T-cell (primary cell): ENCODE data around the gene RBM5. TPM values are rescaled to one million over a fixed set of nuclear protein-coding genes. Genes with fewer than 3 reads are reported as not detected.
A peak's percentile ranks its signal among the peaks of the same experiment; 100 is the strongest.
"Not testable (repeated sequence)": the region's sequence is repeated elsewhere in the genome, so short reads cannot be mapped to it uniquely, and the experiment has no call there.

ENCODE experiments used
- ATAC-seq, 4 experiments: fragments of 200-7000 bp in 3 of 4; fragments of 150-1000 bp in 1 of 4; cut with Tn5 transposase; replicated peaks in 1 of 4; 1 replicate in 3 of 4; 2 replicates in 1 of 4; pipeline ENCODE4 v1.10.0; 2021; ENCODE audit warnings: moderate library complexity in 3 of 4, mild to moderate bottlenecking in 2 of 4, moderate number of reproducible peaks in 1 of 4
- CTCF ChIA-PET, 2 donors: fragments of 300-600 bp; sonication (Branson Sonifier 250); formaldehyde crosslinking; loops; one replicate each; lab custom pipeline; 2022; ENCODE audit warnings: antibody characterized with exemption in 2 of 2; lab: Charles Lee
- POLR2A ChIA-PET, 2 donors: fragments of 300-600 bp; sonication (Branson Sonifier 250); formaldehyde crosslinking; loops; one replicate each; lab custom pipeline; 2022; ENCODE audit warnings: antibody characterized with exemption in 2 of 2; lab: Charles Lee
- DNase-seq, 35 experiments: peaks; one replicate each; pipeline versions ENCODE4 v3.0.0 to v3.0.0-alpha.2; 2013 to 2023
- H3K27ac ChIP-seq: one replicate; pipeline ENCODE4 v1.5.1; 2013; ENCODE audit warnings: low read length
- H3K27me3 ChIP-seq, 2 experiments: replicated peaks in 1 of 2; 1 replicate in 1 of 2; 2 replicates in 1 of 2; pipeline versions ENCODE4 v1.6.1 to v1.7.0; 2013; ENCODE audit warnings: low read length in 1 of 2, mixed read lengths in 1 of 2; ENCODE audit not compliant: control insufficient read depth in 2 of 2, insufficient read depth in 2 of 2; ENCODE audit errors: extremely low read depth in 1 of 2
- H3K36me3 ChIP-seq, 2 donors: 1 replicate in 1 of 2; 2 replicates in 1 of 2; pipeline versions ENCODE4 v1.6.1 to v1.7.0; 2013; ENCODE audit warnings: low read length in 1 of 2; ENCODE audit not compliant: control insufficient read depth in 2 of 2, insufficient read depth in 1 of 2; ENCODE audit errors: extremely low read depth in 1 of 2
- H3K4me1 ChIP-seq, 2 experiments: 1 replicate in 1 of 2; 2 replicates in 1 of 2; pipeline versions ENCODE4 v1.6.1 to v1.7.0; 2013; ENCODE audit warnings: low read length in 2 of 2, mixed read lengths in 1 of 2; ENCODE audit not compliant: insufficient read depth in 2 of 2, control insufficient read depth in 1 of 2; ENCODE audit errors: extremely low read depth in 1 of 2
- H3K4me3 ChIP-seq, 2 donors: 1 replicate in 1 of 2; 2 replicates in 1 of 2; pipeline versions ENCODE4 v1.5.1 to v1.7.0; 2013; ENCODE audit warnings: mild to moderate bottlenecking in 2 of 2, low read length in 1 of 2, moderate library complexity in 1 of 2; ENCODE audit not compliant: control insufficient read depth in 1 of 2; ENCODE audit errors: extremely low read depth in 1 of 2
- H3K9me3 ChIP-seq: 2 replicates; pipeline ENCODE4 v1.7.0; 2013
- H3K27ac Mint-ChIP-seq, 2 donors: one replicate each; pipeline ENCODE4 v1.8.0; 2020 to 2021; ENCODE audit warnings: mild to moderate bottlenecking in 2 of 2, mixed read lengths in 2 of 2
- H3K27me3 Mint-ChIP-seq, 2 donors: one replicate each; pipeline ENCODE4 v1.8.0; 2021 to 2022; ENCODE audit warnings: mixed read lengths in 2 of 2
- H3K36me3 Mint-ChIP-seq: one replicate; pipeline ENCODE4 v1.8.0; 2021; ENCODE audit warnings: mixed read lengths
- H3K4me1 Mint-ChIP-seq, 3 donors: one replicate each; pipeline ENCODE4 v1.8.0; 2020 to 2022; ENCODE audit warnings: mixed read lengths in 3 of 3, mild to moderate bottlenecking in 1 of 3
- H3K4me3 Mint-ChIP-seq, 3 donors: one replicate each; pipeline ENCODE4 v1.8.0; 2020 to 2022; ENCODE audit warnings: mild to moderate bottlenecking in 3 of 3, mixed read lengths in 3 of 3, moderate library complexity in 3 of 3
- H3K9me3 Mint-ChIP-seq, 3 donors: one replicate each; pipeline ENCODE4 v1.8.0; 2020 to 2022; ENCODE audit warnings: mixed read lengths in 3 of 3
- WGBS: methylation state at CpG from one replicate; pipeline ENCODE4 v1.1.5; 2013; ENCODE audit warnings: missing lambda C conversion rate; ENCODE audit not compliant: insufficient coverage; 5-methylcytosine and 5-hydroxymethylcytosine counted together
- total RNA-seq, 35 experiments: library from RNA in 6 of 35; stranded (reverse) in 6 of 35; fragments of 120-200 nt in 1 of 35; gene quantifications; one replicate each; pipeline versions ENCODE4 v1.2.1 to v1.2.4 and lab custom pipeline; 2013 to 2026

Gene RBM5
- total RNA-seq, 5 donors from 2014 or later (not counting 1 experiment from before 2014, with no cell fraction given), result 293 to 354 (median 316) TPM

GRCh38 chr3:50078091-50078490, 10.6 kb upstream of the RBM5 start:
- Mint-ChIP-seq H3K27ac (peak overlapping the region; percentile 73 to 88), H3K27me3 (no peaks in the 10 kb centered on the region), H3K4me3 (no peak overlapping the region), H3K36me3 (peaks cover 26% of the 10 kb centered on the region), H3K4me1 (peaks cover 12 to 19% (median 16%) of the 10 kb centered on the region in 3 donors), H3K9me3 (no peaks in the 10 kb centered on the region)
- no CpG with 5 or more reads among the region's 1 CpG for WGBS
- peaks cover 0 to 28% of the 10 kb centered on the region in 2 donors for H3K36me3 ChIP-seq
- DNase-seq (no peak), ATAC-seq (no peak)
- no peaks in the 10 kb centered on the region for H3K27me3 ChIP-seq
- ChIA-PET POLR2A (no interaction called here), CTCF (interaction anchor here in 1 of 2 donors (0.5 kb wide), 1 partner anchor 38 kb away, joined by 3 read pairs; no protein-coding TSS in a partner anchor)
- no peaks in the 10 kb centered on the region for H3K9me3 ChIP-seq
- H3K27ac ChIP-seq, result no peak overlapping the region
- H3K4me3 ChIP-seq, result no peak overlapping the region
- peaks cover 5 to 12% of the 10 kb centered on the region in 2 experiments for H3K4me1 ChIP-seq

GRCh38 chr3:50078622-50079021, 10.1 kb upstream of the RBM5 start:
- no CpG with 5 or more reads among the region's 1 CpG for WGBS
- Mint-ChIP-seq H3K36me3 (peaks cover 21% of the 10 kb centered on the region), H3K4me1 (peaks cover 14 to 23% (median 20%) of the 10 kb centered on the region in 3 donors), H3K4me3 (no peak overlapping the region), H3K27ac (peak overlapping the region; percentile 73 to 88), H3K27me3 (no peaks in the 10 kb centered on the region), H3K9me3 (no peaks in the 10 kb centered on the region)
- ATAC-seq, result no peak
- peaks cover 5 to 13% of the 10 kb centered on the region in 2 experiments for H3K4me1 ChIP-seq
- no peaks in the 10 kb centered on the region for H3K27me3 ChIP-seq
- H3K27ac ChIP-seq, result no peak overlapping the region
- POLR2A ChIA-PET, result no interaction called here
- no peak for DNase-seq
- no peak overlapping the region for H3K4me3 ChIP-seq
- CTCF ChIA-PET, result interaction anchor here in 1 of 2 donors (0.5 kb wide), 1 partner anchor 39 kb away, joined by 3 read pairs; no protein-coding TSS in a partner anchor
- peaks cover 0 to 23% of the 10 kb centered on the region in 2 donors for H3K36me3 ChIP-seq
- no peaks in the 10 kb centered on the region for H3K9me3 ChIP-seq

- H3K9me3 Mint-ChIP-seq, H3K36me3 Mint-ChIP-seq, H3K27me3 ChIP-seq, H3K4me3 Mint-ChIP-seq, H3K36me3 ChIP-seq, H3K27ac Mint-ChIP-seq, DNase-seq, POLR2A ChIA-PET, H3K27me3 Mint-ChIP-seq, H3K4me3 ChIP-seq, ATAC-seq, CTCF ChIA-PET, H3K9me3 ChIP-seq, H3K27ac ChIP-seq: not testable (repeated sequence)
- no CpG with 5 or more reads among the region's 33 CpGs for WGBS
- H3K4me1 Mint-ChIP-seq, result peaks cover 23 to 25% (median 24%) of the 10 kb centered on the region in 3 donors
- peaks cover 5 to 20% of the 10 kb centered on the region in 2 experiments for H3K4me1 ChIP-seq
Observed at GRCh38 chr3:50084951-50085350, 3.8 kb upstream of the RBM5 start.

- Mint-ChIP-seq H3K4me3 (peak overlapping the region; percentile 96 to 97 (median 97)), H3K9me3 (no peaks in the 10 kb centered on the region), H3K4me1 (peaks cover 32 to 35% (median 32%) of the 10 kb centered on the region in 3 donors), H3K27ac (peak overlapping the region; percentile 94 to 96), H3K36me3 (peaks cover 24% of the 10 kb centered on the region), H3K27me3 (no peaks in the 10 kb centered on the region)
- H3K4me3 ChIP-seq, result peak overlapping the region; percentile 83 to 85
- POLR2A ChIA-PET, result interaction anchor here (0.5 to 0.6 kb wide), 2 partner anchors 40 to 135 kb away, joined by 3 to 12 read pairs; no protein-coding TSS in a partner anchor
- DNase-seq (peak in 1 of 35 experiments; percentile 8), ATAC-seq (no peak)
- CTCF ChIA-PET, result interaction anchor here in 1 of 2 donors (0.8 to 1.0 kb wide), 2 partner anchors 19 to 157 kb away, joined by 3 read pairs; no protein-coding TSS in a partner anchor
- 2% methylated on average over 7 of the region's 16 CpGs for WGBS
- H3K36me3 ChIP-seq, result peaks cover 0 to 42% of the 10 kb centered on the region in 2 donors
- H3K27ac ChIP-seq, result peak overlapping the region; percentile 83
- H3K4me1 ChIP-seq, result peaks cover 11 to 21% of the 10 kb centered on the region in 2 experiments
- no peaks in the 10 kb centered on the region for H3K9me3 ChIP-seq
- H3K27me3 ChIP-seq, result no peaks in the 10 kb centered on the region
Observed at GRCh38 chr3:50089609-50089945, 858 bp downstream of the RBM5 start.

GRCh38 chr3:50090984-50091383, 2.3 kb downstream of the RBM5 start:
- peaks cover 40 to 43% (median 42%) of the 10 kb centered on the region in 3 donors for H3K4me1 Mint-ChIP-seq
- DNase-seq, result no peak
- peak overlapping the region; percentile 94 to 96 for H3K27ac Mint-ChIP-seq
- Histone ChIP-seq H3K27me3 (no peaks in the 10 kb centered on the region), H3K4me1 (peaks cover 11 to 21% of the 10 kb centered on the region in 2 experiments), H3K27ac (peak overlapping the region; percentile 27), H3K36me3 (peaks cover 0 to 56% of the 10 kb centered on the region in 2 donors), H3K9me3 (no peaks in the 10 kb centered on the region), H3K4me3 (peak overlapping the region in 1 of 2 donors; percentile 83)
- ChIA-PET POLR2A (no interaction called here), CTCF (interaction anchor here in 1 of 2 donors (0.6 kb wide), 1 partner anchor 8 kb away, joined by 6 read pairs; no protein-coding TSS in a partner anchor)
- no peaks in the 10 kb centered on the region for H3K27me3 Mint-ChIP-seq
- H3K4me3 Mint-ChIP-seq, result peak overlapping the region; percentile 96 to 97 (median 97)
- H3K9me3 Mint-ChIP-seq, result no peaks in the 10 kb centered on the region
- no peak for ATAC-seq
- H3K36me3 Mint-ChIP-seq, result peaks cover 34% of the 10 kb centered on the region

GRCh38 chr3:50095352-50095998, 6.8 kb downstream of the RBM5 start:
- no peak overlapping the region for H3K27ac Mint-ChIP-seq
- H3K36me3 Mint-ChIP-seq, result peaks cover 57% of the 10 kb centered on the region
- DNase-seq (no peak), ATAC-seq (no peak)
- no peaks in the 10 kb centered on the region for H3K27me3 ChIP-seq
- ChIA-PET CTCF (interaction anchor here (0.5 to 0.6 kb wide), 2 partner anchors 180 to 182 kb away, joined by 3 to 8 read pairs; no protein-coding TSS in a partner anchor), POLR2A (interaction anchor here in 1 of 2 donors (1.4 kb wide), 1 partner anchor 8 kb away, joined by 4 read pairs; no protein-coding TSS in a partner anchor)
- peaks cover 28 to 41% (median 38%) of the 10 kb centered on the region in 3 donors for H3K4me1 Mint-ChIP-seq
- H3K4me3 Mint-ChIP-seq, result no peak overlapping the region
- H3K27ac ChIP-seq, result no peak overlapping the region
- peaks cover 7 to 97% of the 10 kb centered on the region in 2 donors for H3K36me3 ChIP-seq
- no peaks in the 10 kb centered on the region for H3K9me3 Mint-ChIP-seq
- no peaks in the 10 kb centered on the region for H3K9me3 ChIP-seq
- H3K4me3 ChIP-seq, result no peak overlapping the region
- H3K4me1 ChIP-seq, result peaks cover 7 to 9% of the 10 kb centered on the region in 2 experiments
- WGBS, result 100% methylated on average over 4 of the region's 5 CpGs
- no peaks in the 10 kb centered on the region for H3K27me3 Mint-ChIP-seq
